PC-3 (cell line): Measurements from ENCODE around the gene CFAP410.

Source experiments
- CTCF ChIP-seq: fragments of 300-600 bp; sonication (generic); conservative IDR thresholded peaks from 2 replicates; pipeline ENCODE4 v1.5.1; 2017; ENCODE audit warnings: antibody characterized with exemption, low read depth, mild to moderate bottlenecking, low read length
- EZH2phosphoT487 ChIP-seq: fragments of 300-600 bp; sonication (generic); IDR thresholded peaks from 2 replicates; pipeline ENCODE4 v1.6.1; 2018; ENCODE audit warnings: mild to moderate bottlenecking, antibody characterized with exemption, low read length, borderline replicate concordance

GRCh38 chr21:44352253-44352860 lies 13.2 kb upstream of the CFAP410 start:
- TF ChIP-seq CTCF = no peak
- no peak for TF ChIP-seq EZH2phosphoT487
